ENCODE results near the gene TNFRSF11A.

GRCh38 chr18:62412231-62412979 is 87.3 kb downstream of the TNFRSF11A start:
- TF ChIP-seq CTCF (IDR thresholded peaks at IDR 0.05; ENCODE audit: poor library complexity), result no peak
- TF ChIP-seq EZH2 (IDR thresholded peaks at IDR 0.05; ENCODE audit: borderline replicate concordance), result no peak

All from hepatocyte (in vitro differentiated cells).